Effector CD8-positive, alpha-beta T cell (primary cell): Measurements from ENCODE around the gene ZEB2.

ENCODE experiments used
- DNase-seq: peaks from one replicate; lab custom pipeline; 2025; lab: John Stamatoyannopoulos, UW

ZEB2 gene

DNA sequence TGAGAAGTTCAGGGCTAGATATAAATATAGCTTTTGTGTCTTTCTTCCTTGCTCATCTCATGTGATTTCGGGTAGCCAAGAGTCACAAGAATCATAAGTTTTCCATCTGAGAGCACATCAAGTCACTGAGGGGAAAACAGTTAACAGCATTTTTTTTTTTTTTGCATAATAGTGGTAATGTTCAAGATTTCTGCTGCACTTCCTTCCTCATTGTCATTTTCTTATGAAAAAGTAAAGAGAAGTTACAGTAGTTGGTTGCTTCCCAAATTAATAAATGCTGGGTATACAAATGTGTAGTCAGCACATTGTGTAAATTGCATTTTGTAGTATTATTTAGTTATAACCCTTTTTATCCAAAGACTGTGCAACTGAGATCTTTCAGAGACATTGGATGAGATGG, 93.6 kb downstream of the ZEB2 start:
- DNase-seq = no peak

DNA sequence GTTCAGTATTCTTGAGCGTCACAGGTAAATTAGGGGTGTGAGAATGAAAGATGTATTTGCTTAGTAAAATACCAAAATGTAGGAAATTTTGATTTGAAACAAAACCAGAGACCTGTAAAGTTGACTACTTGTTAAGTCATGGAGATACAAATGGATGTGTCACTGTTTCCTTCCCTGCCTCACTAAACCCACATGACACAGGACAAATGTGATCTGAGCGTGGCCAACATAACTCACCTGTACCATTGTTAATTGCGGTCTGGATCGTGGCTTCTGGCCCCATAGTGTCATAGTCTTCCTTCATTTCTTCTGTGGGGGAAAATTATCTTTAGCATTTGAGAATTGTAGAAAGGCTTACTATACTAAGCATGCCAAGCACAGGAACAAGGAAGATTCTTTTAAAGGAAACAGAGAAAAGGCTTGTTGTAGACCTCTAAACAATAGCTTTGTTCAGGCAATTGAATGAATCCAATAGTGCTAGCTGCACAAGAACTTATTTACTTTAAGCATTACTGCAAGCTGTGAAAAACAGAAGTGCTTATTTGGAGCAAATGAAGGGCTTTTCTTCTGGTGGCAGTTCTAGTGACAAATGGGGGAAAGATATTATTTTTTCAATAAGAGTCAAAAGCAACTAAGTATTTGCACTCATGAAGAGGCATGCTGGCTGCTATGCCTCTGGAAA, 95.2 kb downstream of the ZEB2 start:
- no peak for DNase-seq

DNA sequence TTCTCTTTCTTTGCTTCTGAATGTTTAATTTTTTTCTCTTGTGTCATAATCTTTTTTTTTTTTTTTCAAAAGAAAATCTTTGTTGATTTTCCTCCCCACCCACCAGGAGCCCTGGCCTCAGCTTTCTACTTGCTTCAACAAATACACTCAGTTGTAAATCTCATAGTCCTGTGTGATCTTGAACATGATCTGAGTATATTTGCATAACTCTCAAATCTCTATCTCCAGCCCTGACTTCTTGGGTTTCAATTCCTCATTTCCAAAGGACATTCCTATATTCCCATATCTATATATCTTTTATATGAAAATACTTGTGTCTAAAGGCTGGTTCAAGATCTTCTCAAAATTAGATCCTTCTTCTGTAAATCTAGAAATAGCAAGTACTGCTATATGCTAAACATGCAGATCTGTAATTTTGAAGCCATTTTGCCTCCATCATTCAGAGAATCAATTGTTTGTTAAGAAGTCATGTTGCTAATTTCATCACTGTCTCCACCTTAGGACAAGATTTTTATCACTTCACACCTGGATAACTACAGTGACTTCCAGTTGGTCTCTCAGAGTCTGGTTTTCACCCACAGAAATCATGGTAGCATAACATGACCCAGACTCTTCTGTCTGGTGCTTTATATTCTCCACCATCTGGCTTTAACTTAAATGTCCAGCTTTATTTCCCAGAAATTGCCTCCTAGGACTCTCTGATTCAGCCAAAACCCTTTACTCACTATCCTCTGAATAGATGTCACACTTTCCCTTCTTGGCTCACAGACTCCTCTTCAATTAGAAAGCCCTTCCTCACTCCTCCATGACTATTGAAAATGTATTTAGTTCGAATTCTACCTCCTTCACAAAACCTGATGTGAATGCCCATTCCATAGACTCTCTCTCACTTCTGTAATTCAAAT, 98.1 kb downstream of the ZEB2 start:
- no peak for DNase-seq

DNA sequence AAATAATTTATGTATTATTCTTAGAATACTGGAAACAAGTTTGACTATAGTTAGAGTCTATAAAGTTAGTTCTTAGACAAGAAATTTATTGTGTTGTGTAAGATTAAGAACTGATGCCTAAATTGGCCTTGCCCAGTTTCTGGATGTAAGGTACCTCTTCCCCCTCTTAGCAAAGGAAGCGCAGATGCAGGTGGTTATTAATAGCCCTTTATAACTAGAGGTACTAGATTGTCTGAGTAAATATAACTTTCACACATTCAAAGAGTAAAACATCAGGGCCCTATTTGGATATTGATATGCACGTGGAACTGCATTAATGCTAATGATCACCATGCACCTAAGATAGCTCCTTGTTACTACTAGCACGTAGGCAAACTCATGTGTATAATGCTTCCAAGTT, 100.7 kb downstream of the ZEB2 start:
- no peak for DNase-seq

DNA sequence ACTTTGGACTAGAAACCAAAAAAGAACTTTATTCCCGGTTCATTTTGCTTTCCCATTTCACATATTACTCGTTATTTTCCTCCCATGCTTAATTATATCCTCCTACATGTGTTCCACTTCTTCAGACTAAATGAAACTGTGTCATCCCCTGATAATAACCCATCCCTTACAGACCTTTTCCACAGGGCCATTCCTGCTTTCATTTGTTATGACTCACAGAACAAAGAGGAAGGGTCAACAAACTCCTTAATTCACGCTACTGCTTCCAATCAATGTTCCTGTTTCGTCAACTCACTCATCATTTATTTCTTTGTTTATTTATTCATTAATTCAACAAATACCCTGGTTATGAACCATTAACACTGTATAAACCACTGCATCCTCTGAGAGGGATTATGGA, 104.5 kb downstream of the ZEB2 start:
- DNase-seq = no peak

DNA sequence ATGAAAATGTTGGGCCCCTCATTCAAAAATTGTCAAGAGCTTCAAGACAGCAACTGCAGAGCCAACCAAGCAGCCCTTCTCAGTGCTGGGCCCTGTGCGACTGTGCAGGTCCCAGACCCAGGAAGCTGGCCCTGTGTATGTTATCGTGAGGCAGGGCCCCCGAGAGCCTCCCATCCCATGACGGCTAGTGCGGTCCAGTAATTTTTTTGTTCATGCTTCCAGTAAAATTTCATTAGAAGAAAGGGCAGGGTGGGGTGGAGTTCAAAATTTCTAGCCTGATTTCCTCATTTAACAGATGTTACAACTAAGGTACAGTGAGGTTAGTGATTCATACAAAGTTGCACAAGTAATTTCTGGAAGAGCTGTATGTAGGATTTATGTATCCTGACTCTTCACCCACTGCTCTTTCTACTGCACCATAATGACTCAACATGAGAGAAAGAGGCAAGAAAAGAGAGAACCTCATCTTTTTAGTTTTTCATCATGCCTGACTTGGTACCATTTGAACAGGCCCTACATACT, 105.5 kb downstream of the ZEB2 start:
- no peak for DNase-seq

DNA sequence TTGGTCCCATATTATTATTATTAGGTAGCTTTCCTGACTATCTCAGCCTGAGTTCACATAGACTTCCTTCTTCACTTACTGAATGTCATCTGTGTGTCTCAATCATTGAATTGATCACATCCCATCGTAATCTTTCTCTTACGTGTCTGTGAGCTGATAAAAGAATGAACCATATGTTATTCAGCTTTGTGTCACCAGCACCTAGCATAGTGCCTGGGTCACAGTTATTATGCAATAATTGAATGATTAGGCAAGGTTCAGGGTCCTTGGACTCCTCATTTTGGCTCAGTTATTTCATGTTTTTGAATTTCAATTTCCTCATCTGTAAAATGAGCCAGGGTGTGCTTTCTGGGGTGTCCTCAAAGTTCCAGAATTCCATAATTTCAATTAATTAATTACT, 107.2 kb downstream of the ZEB2 start:
- DNase-seq = no peak

DNA sequence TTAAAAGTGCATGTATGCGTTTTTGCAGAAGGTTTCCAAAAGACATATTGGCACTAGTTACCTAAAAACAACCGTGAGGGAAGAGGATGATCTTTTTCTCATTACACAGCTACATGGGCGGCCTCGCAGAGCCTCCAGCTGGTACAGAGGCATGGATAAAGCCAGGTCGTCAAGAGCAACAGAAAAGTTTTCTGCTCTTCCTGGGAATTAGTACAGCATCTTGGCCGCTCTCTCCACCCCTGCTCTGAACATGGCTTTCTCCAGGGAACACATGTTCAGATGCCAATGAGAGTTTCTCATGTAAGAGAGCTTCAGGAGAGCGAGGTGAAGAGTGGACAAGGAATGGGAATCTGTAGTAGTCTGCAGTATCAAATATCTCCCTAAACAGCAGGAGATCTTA, 108.4 kb downstream of the ZEB2 start:
- no peak for DNase-seq

DNA sequence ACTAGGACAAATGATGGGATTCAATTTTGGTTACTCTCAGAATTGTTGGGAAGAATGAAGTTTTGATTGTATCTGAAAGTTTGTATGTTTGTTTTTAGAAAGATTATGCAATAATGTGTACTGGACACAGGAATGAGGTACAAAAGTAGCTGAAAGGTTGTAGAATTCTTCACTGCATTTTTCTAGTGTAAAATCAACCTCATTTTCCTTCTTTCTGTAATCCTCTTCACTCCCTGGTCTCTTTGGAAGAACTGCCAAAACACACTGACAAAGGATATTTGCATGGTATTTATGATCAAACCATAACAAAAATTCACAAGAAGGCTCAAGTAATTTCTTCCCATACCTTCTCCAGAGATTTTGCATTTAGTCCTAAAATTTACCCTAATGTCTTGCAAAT, 110.7 kb downstream of the ZEB2 start:
- DNase-seq = no peak

DNA sequence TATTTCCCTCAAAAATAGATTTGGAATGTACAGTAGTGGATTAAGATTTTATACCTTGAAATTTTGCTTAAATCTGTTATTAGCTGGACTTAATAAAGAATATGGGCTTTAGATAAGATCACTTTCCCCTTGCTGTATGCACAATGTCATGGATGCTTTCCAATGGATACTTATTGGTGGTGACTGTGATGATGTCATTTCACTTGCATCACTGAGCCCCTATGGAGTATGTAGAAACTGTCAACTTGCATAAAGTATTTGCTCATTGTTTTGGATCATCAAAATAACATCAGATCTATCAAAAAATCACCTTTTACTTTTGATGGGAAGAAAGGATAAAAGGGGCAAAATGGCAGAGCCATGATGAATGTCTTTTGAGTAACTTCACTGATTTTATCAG, 112.7 kb downstream of the ZEB2 start:
- no peak for DNase-seq

DNA sequence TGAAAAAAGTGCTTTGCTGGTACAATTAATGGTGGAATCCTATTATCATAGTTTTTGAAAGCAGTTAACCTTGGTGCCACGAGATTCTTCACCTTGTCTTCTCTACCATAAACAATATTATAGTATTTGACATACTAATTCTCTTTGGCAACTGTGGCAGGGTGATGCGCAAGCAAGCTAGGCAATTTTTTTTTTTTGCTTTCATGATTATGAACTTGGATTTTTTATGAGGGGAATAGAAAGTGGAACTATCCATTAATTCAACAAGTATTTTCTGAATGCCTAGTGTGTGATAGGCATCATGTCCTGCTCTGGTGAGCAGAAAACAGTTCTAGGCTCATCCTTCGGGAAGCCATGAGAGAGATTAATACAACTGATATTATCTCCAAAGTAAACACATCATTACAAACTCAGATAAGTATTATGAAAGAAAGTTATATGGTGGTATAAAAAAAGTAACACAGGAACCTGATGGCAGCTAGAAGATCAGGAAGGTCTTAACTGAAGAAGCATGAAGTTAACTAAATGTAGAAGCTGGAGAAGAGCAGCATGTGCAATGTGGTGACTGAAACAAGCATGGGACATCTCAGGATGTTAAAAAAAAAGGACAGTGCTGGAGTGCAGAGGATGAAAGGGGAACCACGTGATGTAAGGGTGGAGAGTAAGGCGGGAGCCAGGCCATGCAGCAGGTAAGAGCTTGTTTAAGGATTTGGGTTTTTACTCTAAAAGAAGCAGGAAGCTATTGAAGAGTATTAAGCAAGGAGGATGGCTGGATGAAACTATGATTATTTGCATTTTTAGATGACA, 113.7 kb downstream of the ZEB2 start:
- no peak for DNase-seq

DNA sequence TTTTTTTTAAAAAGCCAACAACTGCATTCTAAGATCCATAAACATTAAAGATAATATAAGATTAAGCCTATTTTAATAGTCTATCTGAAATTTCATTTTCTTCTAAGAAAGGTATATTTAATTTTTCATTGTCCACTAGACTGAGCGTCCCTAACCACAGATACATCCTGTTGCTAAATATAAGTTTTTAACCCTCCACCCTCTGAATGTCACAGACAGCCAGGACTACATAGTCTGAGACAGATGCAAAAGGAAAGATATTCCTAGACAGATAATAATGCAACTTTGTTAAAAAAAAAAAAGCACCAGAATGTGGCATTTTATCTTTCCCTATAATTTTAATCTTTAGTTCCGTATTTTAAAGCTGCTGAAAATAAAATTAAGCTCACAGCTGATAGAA, 114.6 kb downstream of the ZEB2 start:
- DNase-seq = no peak

DNA sequence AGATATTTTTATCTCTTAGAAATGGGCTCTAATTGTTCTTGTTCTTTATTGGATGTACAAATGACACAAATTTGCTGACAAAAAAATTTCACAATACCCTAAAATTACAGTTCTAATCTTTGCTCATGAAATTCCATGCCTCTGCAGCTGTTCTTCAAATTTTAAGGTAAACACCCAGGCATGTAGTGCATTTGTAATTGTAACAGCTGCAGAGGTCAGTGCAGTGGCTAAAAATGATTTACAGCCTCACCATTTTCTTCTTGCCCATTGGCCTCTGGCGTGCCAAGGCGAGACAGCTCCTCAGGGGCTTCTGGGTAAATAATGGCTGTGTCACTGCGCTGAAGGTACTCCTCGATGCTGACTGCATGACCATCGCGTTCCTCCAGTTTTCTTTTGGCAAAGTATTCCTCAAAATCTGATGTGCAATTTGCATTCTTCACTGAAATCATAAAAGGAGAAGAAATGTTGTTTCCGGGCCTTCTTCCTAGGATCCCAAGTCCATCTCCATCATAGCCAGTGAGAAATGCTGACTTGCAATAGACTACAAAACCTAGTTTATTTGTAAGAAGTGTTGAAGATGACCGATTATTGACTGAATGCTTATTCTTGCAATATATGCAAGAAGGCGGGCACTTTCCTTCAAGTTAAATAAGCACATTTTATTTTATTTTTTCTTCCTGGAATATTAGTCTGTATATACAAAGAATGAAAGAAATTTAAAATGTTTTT, 115.2 kb downstream of the ZEB2 start:
- no peak for DNase-seq

DNA sequence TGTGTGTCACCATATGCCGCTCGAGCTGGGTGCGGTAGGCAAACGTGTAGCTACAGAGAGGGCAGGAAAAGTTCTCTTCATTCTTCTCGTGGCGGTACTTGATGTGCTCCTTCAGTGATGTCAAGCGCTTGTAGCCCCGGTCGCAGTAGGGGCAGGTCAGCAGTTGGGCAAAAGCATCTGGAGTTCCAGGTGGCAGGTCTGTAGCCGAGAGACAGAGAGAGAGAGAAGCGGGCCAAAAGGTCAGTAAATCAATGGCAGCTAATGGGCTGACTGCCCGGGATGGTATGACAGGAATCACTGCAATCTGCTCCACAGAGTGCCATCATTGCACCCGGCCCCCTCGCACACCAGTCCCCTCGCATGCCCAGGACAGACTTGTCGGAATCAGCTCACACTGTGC, 116.0 kb downstream of the ZEB2 start:
- DNase-seq = no peak

DNA sequence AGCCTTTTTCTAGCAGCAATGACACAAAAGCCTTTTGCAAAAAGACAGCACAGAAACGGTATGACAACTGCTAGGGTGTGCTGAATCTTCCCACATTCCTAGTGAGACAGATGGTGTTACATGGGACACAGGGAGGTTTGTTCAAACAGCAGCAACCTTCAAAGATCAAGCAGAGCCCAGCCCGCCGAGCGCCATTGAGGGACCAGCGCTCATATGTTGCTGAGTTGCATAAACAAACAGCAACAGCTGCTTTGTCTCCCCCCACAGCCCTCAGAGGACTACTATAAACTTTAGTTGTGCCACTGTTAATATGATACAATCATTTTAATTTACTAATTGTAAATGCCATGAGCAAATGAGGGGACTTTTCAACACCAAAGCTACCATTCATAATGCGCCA, 117.7 kb downstream of the ZEB2 start:
- DNase-seq = no peak

DNA sequence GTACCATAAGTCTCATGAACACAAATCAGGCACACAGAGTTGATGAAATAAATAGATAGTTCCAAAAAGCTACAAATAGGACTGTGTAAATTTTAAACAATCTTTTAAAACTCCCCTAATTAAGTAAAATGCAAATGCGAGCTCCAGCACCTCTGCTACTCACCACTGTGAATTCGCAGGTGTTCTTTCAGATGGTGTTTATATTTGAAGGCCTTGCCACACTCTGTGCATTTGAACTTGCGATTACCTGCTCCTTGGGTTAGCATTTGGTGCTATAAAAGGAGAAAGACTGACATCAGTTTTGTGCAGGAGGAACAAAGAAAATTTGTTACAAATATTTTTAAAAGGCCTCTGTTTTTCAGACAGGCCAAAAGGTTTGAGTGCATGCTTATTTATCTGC, 118.9 kb downstream of the ZEB2 start:
- DNase-seq = no peak

DNA sequence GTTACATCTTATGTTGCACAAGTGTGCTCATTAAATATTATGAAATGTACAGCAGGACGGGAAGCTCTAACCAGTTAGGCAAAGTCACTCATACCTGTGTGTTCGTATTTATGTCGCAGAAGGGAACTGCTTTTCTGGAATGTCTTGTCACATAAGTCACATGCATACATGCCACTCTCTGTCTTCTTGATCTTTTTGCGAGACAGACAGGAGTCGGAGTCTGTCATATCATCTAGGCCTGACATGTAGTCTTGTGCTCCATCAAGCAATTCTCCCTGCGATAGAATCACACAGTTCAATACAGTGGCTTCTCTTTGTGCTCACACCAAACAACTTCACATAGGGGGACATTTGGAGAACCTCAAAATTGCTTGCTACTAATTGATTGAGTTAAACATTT, 123.6 kb downstream of the ZEB2 start:
- no peak for DNase-seq

DNA sequence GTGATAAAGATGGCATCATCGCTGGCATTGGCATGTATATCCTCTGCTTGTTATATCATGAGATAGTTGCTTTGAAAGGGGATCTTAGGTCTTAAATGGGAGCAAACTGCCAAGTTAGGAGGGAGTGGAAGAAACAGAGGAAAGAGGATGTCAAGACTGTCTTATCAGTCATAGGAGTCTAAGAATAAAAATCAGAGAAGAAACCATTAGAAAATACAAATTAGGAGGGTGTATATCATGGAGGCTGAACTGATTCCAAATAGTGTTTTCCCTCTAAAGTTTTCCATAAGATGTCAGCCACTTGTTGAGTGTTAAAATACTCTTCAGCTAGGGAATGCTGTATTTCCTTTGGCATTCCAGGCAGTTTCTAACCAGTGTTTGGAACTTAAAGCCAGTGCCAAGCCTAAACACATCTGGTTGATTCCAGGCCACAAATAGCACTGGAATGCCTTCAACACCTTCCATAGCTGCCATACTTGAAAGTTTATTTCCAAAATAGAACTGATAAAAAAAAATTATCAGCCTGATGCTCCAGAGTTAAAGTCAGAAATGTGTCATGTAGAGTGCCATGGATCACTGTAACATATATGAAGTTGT, 129.4 kb downstream of the ZEB2 start:
- DNase-seq = no peak

DNA sequence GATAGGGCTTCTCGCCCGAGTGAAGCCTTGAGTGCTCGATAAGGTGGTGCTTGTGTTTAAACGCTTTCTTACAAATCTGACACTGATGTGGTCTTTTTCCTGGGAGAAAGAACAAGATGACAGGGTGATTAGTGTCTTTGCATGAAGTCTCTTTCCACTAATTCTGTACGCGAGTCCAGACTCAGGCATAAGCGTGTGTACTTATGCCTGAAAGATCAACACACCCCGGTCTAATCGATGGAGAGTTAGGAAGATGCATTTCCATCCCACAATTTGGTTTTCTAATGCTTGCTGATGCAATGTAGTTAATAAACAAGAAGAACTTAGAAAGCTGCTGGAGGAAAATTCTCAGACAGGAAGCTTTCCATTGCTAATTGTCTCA, 130.0 kb downstream of the ZEB2 start:
- no peak for DNase-seq

DNA sequence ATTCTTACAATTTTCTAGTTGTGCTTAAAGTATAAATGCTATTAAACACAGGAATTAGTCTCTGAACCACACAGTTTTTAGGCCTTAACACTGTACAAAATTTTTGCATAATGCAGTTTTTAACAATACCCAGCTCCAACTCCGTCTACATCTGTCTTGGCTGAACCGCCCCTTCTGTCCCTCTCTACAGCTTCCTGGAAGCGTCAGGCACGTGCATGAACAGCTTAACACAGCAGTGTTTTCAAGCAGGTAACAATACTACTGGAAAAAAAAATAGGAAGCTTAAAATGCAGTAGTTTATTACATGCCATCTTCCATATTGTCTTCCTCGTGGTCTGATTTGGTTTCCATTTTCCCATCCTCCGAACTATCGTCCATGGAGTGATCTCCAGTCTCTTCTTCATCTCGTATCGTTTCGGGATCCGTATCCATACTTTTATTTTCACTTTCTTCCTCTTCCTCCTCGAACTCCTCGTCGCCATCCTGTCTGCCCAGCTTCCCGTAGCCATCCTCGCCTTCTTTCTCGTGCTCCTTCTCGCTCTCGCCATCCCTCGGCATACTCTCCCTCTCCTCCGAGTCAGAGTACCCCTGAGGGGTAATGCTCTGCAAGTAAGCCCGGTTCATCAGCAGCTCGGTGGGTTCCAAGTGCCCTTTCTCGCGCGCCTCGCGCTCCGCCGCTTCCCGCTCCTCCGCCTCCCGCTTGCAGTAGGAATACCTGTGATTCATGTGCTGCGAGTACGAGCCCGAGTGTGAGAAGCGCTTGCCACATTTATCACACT, 130.6 kb downstream of the ZEB2 start:
- DNase-seq = no peak

DNA sequence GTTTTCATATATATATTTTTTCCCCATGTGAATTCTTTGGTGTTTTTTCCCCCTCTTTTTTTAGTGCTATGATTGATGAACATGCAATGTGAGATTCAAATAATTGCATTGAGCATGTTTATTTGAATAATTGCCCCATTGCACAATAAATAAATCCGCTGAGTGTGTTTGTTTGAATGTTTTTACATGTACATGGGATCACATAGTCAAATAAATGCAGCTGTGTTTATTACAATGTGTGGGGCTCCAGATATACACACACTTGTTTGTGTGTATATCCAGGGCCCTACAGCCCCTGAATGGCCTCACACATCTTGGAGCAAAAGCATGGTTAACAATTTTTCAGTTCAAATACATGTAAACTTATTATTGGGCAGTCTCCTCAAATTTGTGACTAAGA, 134.5 kb downstream of the ZEB2 start:
- DNase-seq = no peak
